HPDE6-E6E7 (cell line): ENCODE results near the gene CLIC3.

ENCODE experiments used
- DNase-seq: peaks from one replicate; pipeline ENCODE4 v3.0.0; 2011; ENCODE audit warnings: missing footprints; ENCODE audit errors: extremely low spot score

The CLIC3 gene

DNA sequence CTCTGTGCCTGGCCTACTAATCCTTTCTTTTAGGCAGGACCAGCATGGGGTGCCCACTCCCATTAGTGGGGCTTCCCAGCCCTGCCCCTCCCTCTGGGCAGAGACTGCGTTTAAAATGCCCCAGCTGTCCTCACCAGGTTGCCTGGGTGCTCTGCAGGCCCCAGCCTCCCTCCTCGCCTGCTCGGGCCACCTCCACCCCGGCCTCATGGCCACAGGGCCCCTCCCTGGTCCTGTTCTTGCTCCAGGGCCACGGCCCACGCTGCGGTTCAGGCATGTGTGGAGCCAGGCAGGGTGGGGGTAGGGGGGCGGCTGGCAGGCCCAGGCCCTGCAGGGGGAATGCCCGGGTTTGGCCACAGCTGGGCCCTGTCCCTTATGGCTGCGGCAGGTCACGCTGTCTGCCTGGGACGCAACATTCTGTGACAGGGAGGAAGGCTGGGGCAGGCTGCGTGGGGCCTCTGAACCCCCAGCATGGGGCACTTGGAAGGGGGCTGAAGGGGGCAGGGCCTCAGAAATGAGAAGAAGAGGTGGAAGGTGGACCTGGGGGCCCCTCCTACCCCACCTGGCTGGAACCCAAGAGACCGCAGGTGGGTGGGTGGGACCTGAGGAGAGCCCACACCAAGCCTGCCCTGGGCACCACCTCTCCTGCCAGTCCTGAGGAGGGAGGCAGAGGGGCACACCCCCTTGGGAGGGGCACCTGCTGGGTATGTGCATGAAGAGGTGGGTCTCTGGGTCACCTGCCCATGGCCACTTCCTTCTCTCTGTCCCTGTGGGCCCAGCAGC is 44.6 kb downstream of the CLIC3 start, which contains the start of gene LCN12:
Gene LCN12, plus strand, starts transcription at position 733 of the 780 bp plus-strand sequence. CDS start 55 bp downstream, outside the sequence.
- no peak for DNase-seq

DNA sequence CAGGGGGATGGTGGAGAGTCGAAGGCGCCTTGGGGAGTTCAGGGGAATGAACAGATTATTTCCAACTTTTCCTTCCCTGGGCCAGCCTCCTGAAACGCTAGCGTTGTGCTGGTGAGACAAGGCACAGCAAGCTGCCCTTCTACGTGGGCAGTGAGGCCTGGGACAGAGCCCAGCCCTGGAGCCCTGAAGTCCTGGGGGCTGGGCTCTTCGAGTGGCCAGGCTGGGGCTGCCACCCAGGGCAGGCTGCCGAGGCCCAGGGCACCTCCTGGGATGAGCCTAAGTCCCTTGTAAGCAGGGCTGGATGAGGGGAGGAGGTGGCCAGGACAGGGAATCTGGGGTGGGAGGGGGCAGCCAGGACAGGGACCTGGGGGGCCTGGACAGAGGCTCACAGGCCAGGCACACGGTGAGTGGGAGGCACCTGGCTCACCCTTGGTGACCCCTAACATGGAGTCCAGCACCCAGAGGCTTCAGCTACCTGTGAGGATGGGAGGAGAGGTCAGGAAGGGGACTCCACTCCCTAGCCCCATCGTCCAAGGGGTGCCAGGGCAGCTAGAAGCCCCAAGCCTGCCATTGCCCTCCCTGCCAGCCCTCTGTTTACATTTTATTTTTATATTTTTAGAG is 45.6 kb downstream of the CLIC3 start:
- DNase-seq, result no peak

DNA sequence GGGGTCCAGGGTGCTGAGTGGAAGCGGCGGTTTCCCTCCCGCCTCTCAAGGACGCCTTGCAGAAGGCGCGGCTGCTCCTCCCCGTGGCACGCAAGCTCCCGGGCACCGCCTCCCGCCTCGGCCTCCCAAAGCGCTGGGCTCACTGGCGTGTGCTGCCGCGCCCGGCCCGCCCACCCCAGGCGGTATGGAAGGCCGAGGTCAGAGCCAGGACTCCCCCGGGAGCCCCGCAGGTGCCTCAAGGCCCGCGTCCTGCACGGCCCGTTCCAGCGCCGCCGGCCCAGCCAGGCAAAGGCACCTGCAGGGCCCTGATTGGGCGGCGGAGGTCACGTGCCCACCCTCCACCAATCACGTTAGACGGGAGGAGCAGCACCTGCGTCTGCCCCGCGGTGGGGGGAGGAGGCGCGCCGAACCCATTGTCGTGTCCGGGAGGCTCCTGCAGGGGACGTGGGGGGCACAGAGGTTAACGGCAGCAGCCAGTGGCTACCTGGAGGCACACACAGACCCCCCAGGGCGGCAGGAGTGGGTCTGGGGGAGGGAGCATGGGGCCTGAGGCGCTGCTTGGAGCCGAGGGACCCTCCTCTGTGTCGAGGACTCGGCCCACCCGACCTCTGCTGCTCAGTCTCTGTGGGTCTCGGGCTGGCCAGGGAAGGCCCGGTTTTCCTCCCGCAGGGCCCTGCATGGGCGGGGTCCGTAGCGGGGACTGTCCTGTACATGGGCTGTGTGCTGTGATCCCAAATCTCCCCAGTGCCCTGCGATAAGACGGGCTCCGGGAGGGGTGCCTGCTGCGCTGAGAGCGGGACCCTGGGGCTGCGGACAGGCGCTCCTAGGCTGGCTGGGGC is 46.3 kb downstream of the CLIC3 start:
- peak; percentile 99 for DNase-seq

GRCh38 chr9:136949239-136949816 is 47.0 kb downstream of the CLIC3 start:
- no peak for DNase-seq

GRCh38 chr9:136947955-136948510 is 48.3 kb downstream of the CLIC3 start:
- no peak for DNase-seq

DNA sequence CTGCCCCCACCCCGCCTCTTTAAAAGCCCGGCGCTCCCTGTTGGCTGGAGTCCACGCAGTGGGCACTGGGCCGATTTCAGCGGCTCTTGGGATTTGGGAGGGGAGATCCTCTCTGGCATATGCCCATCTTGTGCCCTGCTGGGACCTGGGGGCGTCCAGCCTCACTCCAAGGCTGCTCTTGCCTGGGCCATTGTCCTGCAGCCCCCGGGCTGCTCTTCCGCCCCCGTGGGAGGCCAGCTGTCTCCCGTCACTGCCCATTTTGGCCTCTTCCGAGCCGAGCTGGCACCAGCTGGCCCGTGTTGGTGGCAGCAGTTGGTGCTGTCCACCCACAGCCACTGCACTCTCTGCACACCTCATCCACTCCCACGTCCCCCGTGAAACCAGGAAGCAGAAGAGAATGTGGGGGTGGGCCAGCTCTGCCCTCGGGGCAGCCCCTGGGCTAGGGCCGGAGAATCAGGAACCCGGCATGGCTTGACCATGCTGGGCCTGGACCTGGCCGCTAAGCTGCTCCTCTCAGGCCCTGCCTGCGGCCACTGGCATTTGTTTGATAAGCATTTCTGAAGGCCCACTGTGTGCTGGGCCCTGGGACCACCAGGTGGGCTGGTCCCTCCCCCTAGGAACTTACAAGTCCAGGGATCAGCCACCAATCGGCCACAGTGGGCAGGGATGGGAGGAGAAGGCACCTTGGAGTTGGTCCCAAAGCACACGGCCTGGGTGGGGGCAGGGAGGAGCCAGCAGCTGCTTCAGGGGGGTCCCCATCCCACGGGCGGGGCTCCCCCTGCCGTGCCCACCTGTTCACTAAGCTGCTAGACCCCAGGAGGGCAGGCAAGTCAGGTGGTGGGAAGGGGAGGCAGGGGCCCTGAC is 49.1 kb downstream of the CLIC3 start:
- DNase-seq, result no peak

GRCh38 chr9:136946228-136947027 is 49.9 kb downstream of the CLIC3 start:
- DNase-seq, result no peak

DNA sequence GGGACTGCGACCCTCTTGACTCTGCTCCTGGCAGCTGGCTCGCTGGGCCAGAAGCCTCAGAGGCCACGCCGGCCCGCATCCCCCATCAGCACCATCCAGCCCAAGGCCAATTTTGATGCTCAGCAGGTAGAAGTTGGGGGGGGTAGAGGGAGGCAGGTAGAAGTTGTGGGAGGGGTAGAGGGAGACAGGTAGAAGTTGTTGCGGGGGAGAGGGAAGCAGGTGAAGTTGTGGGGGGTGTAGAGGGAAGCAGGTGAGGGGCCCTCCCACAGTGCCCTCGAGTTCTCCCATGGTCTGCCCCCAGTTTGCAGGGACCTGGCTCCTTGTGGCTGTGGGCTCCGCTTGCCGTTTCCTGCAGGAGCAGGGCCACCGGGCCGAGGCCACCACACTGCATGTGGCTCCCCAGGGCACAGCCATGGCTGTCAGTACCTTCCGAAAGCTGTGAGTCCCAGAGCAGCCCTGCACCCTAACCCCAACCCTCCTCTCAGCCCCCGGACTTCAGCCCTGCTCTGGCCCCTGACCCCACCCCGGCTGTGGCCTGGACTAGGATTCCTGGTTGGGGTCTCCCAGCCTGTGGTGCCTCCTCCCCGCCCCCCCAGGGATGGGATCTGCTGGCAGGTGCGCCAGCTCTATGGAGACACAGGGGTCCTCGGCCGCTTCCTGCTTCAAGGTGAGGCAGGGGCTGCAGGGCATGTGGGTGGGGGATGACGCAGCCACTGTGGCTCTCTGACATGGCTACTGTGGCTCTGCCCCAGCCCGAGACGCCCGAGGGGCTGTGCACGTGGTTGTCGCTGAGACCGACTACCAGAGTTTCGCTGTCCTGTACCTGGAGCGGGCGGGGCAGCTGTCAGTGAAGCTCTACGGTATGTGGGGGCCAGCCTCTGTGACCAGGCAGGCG is 50.8 kb downstream of the CLIC3 start:
- no peak for DNase-seq
